GM23338 (cell line): ENCODE data around the gene PTRH1. TPM values are rescaled to one million over a fixed set of nuclear protein-coding genes. Genes with fewer than 3 reads are reported as not detected.

ENCODE experiments used
- ATAC-seq: fragments of 200-7000 bp; cut with Tn5 transposase; 3 replicates; pipeline ENCODE4 v1.9.1; 2020
- DNase-seq: peaks from one replicate; pipeline ENCODE4 v3.0.0-alpha.2; 2015; ENCODE audit warnings: low spot score
- H2AFZ ChIP-seq: fragments of 200-600 bp; sonication (generic); 2 replicates; pipeline ENCODE4 v1.8.0; 2016; ENCODE audit warnings: antibody characterized with exemption, mild to moderate bottlenecking, moderate library complexity
- H3F3A ChIP-seq: fragments of 200-600 bp; sonication (generic); replicated peaks from 2 replicates; pipeline ENCODE4 v1.8.0; 2017; ENCODE audit warnings: antibody characterized with exemption, mixed run types, low read depth
- H3K27ac ChIP-seq: fragments of 200-600 bp; sonication (generic); 2 replicates; pipeline ENCODE4 v1.6.1; 2016; ENCODE audit warnings: low read depth
- H3K27me3 ChIP-seq: fragments of 200-600 bp; sonication (generic); 2 replicates; pipeline ENCODE4 v1.8.0; 2016; ENCODE audit warnings: mild to moderate bottlenecking, mixed run types, moderate library complexity; ENCODE audit not compliant: insufficient read depth
- H3K36me3 ChIP-seq: fragments of 200-600 bp; sonication (generic); 2 replicates; pipeline ENCODE4 v1.8.0; 2016; ENCODE audit warnings: mild to moderate bottlenecking; ENCODE audit not compliant: insufficient read depth
- H3K4me1 ChIP-seq: fragments of 200-600 bp; sonication (generic); 2 replicates; pipeline ENCODE4 v1.8.0; 2016; ENCODE audit warnings: mild to moderate bottlenecking, moderate library complexity; ENCODE audit not compliant: insufficient read depth
- H3K4me2 ChIP-seq: fragments of 200-600 bp; sonication (generic); 2 replicates; pipeline ENCODE4 v1.7.1; 2017; ENCODE audit warnings: mixed run types
- H3K4me3 ChIP-seq: fragments of 200-600 bp; sonication (generic); 2 replicates; pipeline ENCODE4 v1.6.1; 2016; ENCODE audit warnings: mixed run types
- H3K79me2 ChIP-seq: fragments of 200-600 bp; sonication (generic); replicated peaks from 2 replicates; pipeline ENCODE4 v1.8.0; 2017; ENCODE audit warnings: mild to moderate bottlenecking; ENCODE audit not compliant: insufficient read depth
- H3K9me2 ChIP-seq: fragments of 200-600 bp; sonication (generic); 2 replicates; pipeline ENCODE4 v1.8.0; 2017; ENCODE audit not compliant: insufficient read depth
- H4K20me1 ChIP-seq: fragments of 200-600 bp; sonication (generic); replicated peaks from 2 replicates; pipeline ENCODE4 v1.8.0; 2017; ENCODE audit warnings: mild to moderate bottlenecking; ENCODE audit not compliant: insufficient read depth
- H3K27ac Mint-ChIP-seq: 2 replicates; pipeline ENCODE4 v1.8.0; 2020; ENCODE audit warnings: inconsistent platforms, mild to moderate bottlenecking, moderate library complexity, mixed read lengths
- H3K27me3 Mint-ChIP-seq: 3 replicates; pipeline ENCODE4 v1.8.0; 2022; ENCODE audit warnings: low read depth, mild to moderate bottlenecking, moderate library complexity, mixed read lengths, inconsistent platforms; ENCODE audit not compliant: insufficient read depth, poor library complexity
- H3K36me3 Mint-ChIP-seq: 3 replicates; pipeline ENCODE4 v1.8.0; 2021; ENCODE audit warnings: low read depth, mild to moderate bottlenecking, inconsistent platforms, moderate library complexity, mixed read lengths
- H3K4me1 Mint-ChIP-seq: 3 replicates; pipeline ENCODE4 v1.8.0; 2020; ENCODE audit warnings: mild to moderate bottlenecking, inconsistent platforms, mixed read lengths
- H3K4me3 Mint-ChIP-seq: 3 replicates; pipeline ENCODE4 v1.8.0; 2021; ENCODE audit warnings: moderate library complexity, mild to moderate bottlenecking, inconsistent platforms, mixed read lengths
- H3K9me3 Mint-ChIP-seq: 3 replicates; pipeline ENCODE4 v1.8.0; 2020; ENCODE audit warnings: moderate library complexity, mild to moderate bottlenecking, inconsistent platforms, mixed read lengths
- CREB1 ChIP-seq: fragments of 250-450 bp; sonication (Bioruptor Pico); IDR thresholded peaks from 2 replicates; pipeline ENCODE4 v1.5.0; 2020; ENCODE audit warnings: low read depth, mild to moderate bottlenecking, moderate library complexity
- CTCF ChIP-seq, 2 experiments: fragments of 200-600 bp in 1 of 2; sonication (generic) in 1 of 2; conservative IDR thresholded peaks; 2 replicates each; pipeline versions ENCODE4 v1.5.1 to v1.6.1; 2016 to 2017; ENCODE audit warnings: antibody characterized with exemption in 2 of 2, low read depth in 2 of 2, mild to moderate bottlenecking in 2 of 2, moderate library complexity in 1 of 2
- EZH2 ChIP-seq: fragments of 200-600 bp; sonication (generic); IDR thresholded peaks from one replicate; pipeline ENCODE4 v1.8.0; 2017; ENCODE audit warnings: antibody characterized with exemption, mild to moderate bottlenecking, low read depth; ENCODE audit not compliant: unreplicated experiment
- EZH2phosphoT487 ChIP-seq: fragments of 200-600 bp; sonication (generic); IDR thresholded peaks from one replicate; pipeline ENCODE4 v1.8.1; 2018; ENCODE audit warnings: antibody characterized with exemption; ENCODE audit not compliant: unreplicated experiment
- JUNB ChIP-seq: IDR thresholded peaks from one replicate; pipeline ENCODE4 v1.6.1; 2016; ENCODE audit warnings: antibody characterized with exemption; ENCODE audit not compliant: unreplicated experiment
- NANOG ChIP-seq: IDR thresholded peaks from 2 replicates; pipeline ENCODE4 v1.6.1; 2016; ENCODE audit warnings: antibody characterized with exemption, borderline replicate concordance
- POLR2AphosphoS5 ChIP-seq: IDR thresholded peaks from 2 replicates; pipeline ENCODE4 v1.6.1; 2016; ENCODE audit warnings: antibody characterized with exemption, low read depth
- REST ChIP-seq: IDR thresholded peaks from one replicate; pipeline ENCODE4 v1.6.1; 2018; ENCODE audit warnings: antibody characterized with exemption; ENCODE audit not compliant: unreplicated experiment
- STAT1 ChIP-seq: IDR thresholded peaks from one replicate; pipeline ENCODE4 v1.6.1; 2016; ENCODE audit warnings: antibody characterized with exemption; ENCODE audit not compliant: unreplicated experiment
- ZNF114 ChIP-seq: fragments of 250-450 bp; sonication (Bioruptor Pico); IDR thresholded peaks from 2 replicates; pipeline ENCODE4 v1.5.0; 2020; ENCODE audit warnings: mild to moderate bottlenecking, moderate library complexity
- ZNF331 ChIP-seq: fragments of 250-450 bp; sonication (Bioruptor Pico); IDR thresholded peaks from 2 replicates; pipeline ENCODE4 v1.5.0; 2020; ENCODE audit warnings: low read depth, mild to moderate bottlenecking, moderate library complexity
- polyA plus RNA-seq: library from polyadenylated mRNA; unstranded; fragments of >200 nt; fragmentation: Nextera tagmentation; extraction: Ambion mirVana; gene quantifications from 2 replicates; pipeline ENCODE4 v1.2.1, GENCODE V29; 2016
- total RNA-seq: library from RNA; depleted of rRNA; stranded (reverse); fragments of >200 nt; shearing (Covaris generic); gene quantifications from 2 replicates; pipeline ENCODE4 v1.2.3, GENCODE V29; 2014
- TF ChIP-seq, protein P1 (sequence below): IDR thresholded peaks from 2 replicates; pipeline ENCODE4 v1.6.1; 2016; ENCODE audit warnings: antibody characterized with exemption

Gene PTRH1
- total and polyA plus RNA-seq, 2 experiments from 2014 or later: 15.1 to 18.6 TPM

GRCh38 chr9:127723013-127723412, 7.5 kb upstream of the PTRH1 start (continued):
- TF ChIP-seq EZH2phosphoT487: no peak
- TF ChIP-seq STAT1: no peak

- no peaks in the 10 kb centered on the region for H3K79me2 ChIP-seq
- 0 out of 2 replicates have a peak, but pooled peaks cover 3% of the 10 kb centered on the region for H3F3A ChIP-seq
- peaks cover 8% of the 10 kb centered on the region for H3K27me3 Mint-ChIP-seq
- no peaks in the 10 kb centered on the region for H3K36me3 ChIP-seq
- peak overlapping the region; percentile 63; the same call in 1 of the 2 replicates for H3K27ac ChIP-seq
- H4K20me1 ChIP-seq: no peaks in the 10 kb centered on the region
- H3K4me1 Mint-ChIP-seq: peaks cover 14% of the 10 kb centered on the region
- ATAC-seq: no peak
- H3K4me3 ChIP-seq: no peak overlapping the region
- H3K4me3 Mint-ChIP-seq: no peak overlapping the region
- H3K36me3 Mint-ChIP-seq: no peaks in the 10 kb centered on the region
- H2AFZ ChIP-seq: no peak overlapping the region
- H3K27me3 ChIP-seq: no peaks in the 10 kb centered on the region
- H3K9me3 Mint-ChIP-seq: no peaks in the 10 kb centered on the region
- TF ChIP-seq JUNB: no peak
- TF ChIP-seq REST: no peak
- no peak for TF ChIP-seq EZH2phosphoT487
- no peak for TF ChIP-seq ZNF114
- TF ChIP-seq POLR2AphosphoS5: no peak
- no peak for TF ChIP-seq ZNF331
- TF ChIP-seq CTCF (conservative IDR thresholded peaks at IDR 0.05; ENCODE audit: low read depth in 2 of 2): no peak
- TF ChIP-seq STAT1: no peak
- no peak for TF ChIP-seq NANOG
- no peak for TF ChIP-seq CREB1 (CRISPR knock-in tag)
- TF ChIP-seq, protein P1, sequence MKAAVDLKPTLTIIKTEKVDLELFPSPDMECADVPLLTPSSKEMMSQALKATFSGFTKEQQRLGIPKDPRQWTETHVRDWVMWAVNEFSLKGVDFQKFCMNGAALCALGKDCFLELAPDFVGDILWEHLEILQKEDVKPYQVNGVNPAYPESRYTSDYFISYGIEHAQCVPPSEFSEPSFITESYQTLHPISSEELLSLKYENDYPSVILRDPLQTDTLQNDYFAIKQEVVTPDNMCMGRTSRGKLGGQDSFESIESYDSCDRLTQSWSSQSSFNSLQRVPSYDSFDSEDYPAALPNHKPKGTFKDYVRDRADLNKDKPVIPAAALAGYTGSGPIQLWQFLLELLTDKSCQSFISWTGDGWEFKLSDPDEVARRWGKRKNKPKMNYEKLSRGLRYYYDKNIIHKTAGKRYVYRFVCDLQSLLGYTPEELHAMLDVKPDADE: no peak
- no peak for TF ChIP-seq EZH2
- no peaks in the 10 kb centered on the region for H3K9me2 ChIP-seq
- H3K4me1 ChIP-seq: peaks cover 10% of the 10 kb centered on the region
- no peak for DNase-seq
- H3K4me2 ChIP-seq: no peak overlapping the region
- H3K27ac Mint-ChIP-seq: no peak overlapping the region
Observed at GRCh38 chr9:127722055-127722745, 6.7 kb upstream of the PTRH1 start.
